Activated CD8-positive, alpha-beta T cell treated with anti-CD3 and anti-CD28 coated beads for 36 hours (primary cell): ENCODE measurements around the gene ELFN2. TPM values are rescaled to one million over a fixed set of nuclear protein-coding genes. Genes with fewer than 3 reads are reported as not detected.
A peak's percentile ranks its signal among the peaks of the same experiment; 100 is the strongest.

ENCODE experiments used
- ATAC-seq: fragments of 200-7000 bp; cut with Tn5 transposase; one replicate; pipeline ENCODE4 v1.10.0; 2021; ENCODE audit warnings: mild to moderate bottlenecking, moderate library complexity
- CTCF ChIA-PET: fragments of 350-600 bp; sonication (Branson Sonifier 250); formaldehyde crosslinking; loops from one replicate; lab custom pipeline; 2021; ENCODE audit warnings: antibody characterized with exemption; lab: Charles Lee
- POLR2A ChIA-PET: fragments of 350-600 bp; sonication (Branson Sonifier 250); formaldehyde crosslinking; loops from one replicate; lab custom pipeline; 2021; ENCODE audit warnings: antibody characterized with exemption; lab: Charles Lee
- DNase-seq: peaks from one replicate; pipeline ENCODE4 v3.0.0-alpha.2; 2020
- H3K27ac Mint-ChIP-seq: one replicate; pipeline ENCODE4 v1.8.0; 2021; ENCODE audit warnings: mild to moderate bottlenecking, mixed read lengths
- H3K27me3 Mint-ChIP-seq: one replicate; pipeline ENCODE4 v1.8.0; 2021; ENCODE audit warnings: mixed read lengths
- H3K36me3 Mint-ChIP-seq: one replicate; pipeline ENCODE4 v1.8.0; 2021; ENCODE audit warnings: low read depth, mixed read lengths
- H3K4me1 Mint-ChIP-seq: one replicate; pipeline ENCODE4 v1.8.0; 2021; ENCODE audit warnings: low read depth, mixed read lengths
- H3K4me3 Mint-ChIP-seq: one replicate; pipeline ENCODE4 v1.8.0; 2021; ENCODE audit warnings: mild to moderate bottlenecking, moderate library complexity, mixed read lengths
- H3K9me3 Mint-ChIP-seq: one replicate; pipeline ENCODE4 v1.8.0; 2021; ENCODE audit warnings: mixed read lengths
- CTCF ChIP-seq: fragments of 200-600 bp; IDR thresholded peaks from one replicate; pipeline ENCODE4 v1.8.0; 2022; ENCODE audit warnings: antibody characterized with exemption, mild to moderate bottlenecking
- intact Hi-C: fragments of 100-400 bp; cut with micrococcal nuclease; formaldehyde crosslinking; loops from one replicate; pipeline ENCODE4 v1.10.0; 2022
- total RNA-seq, 2 experiments: library from RNA; stranded (reverse); gene quantifications; one replicate each; pipeline ENCODE4 v1.2.3, GENCODE V29; 2021

Gene ELFN2
- total RNA-seq, 2 experiments from 2014 or later: 0.51 to 0.52 TPM

- no peak for TF ChIP-seq CTCF
- H3K36me3 Mint-ChIP-seq: no peaks in the 10 kb centered on the region
- POLR2A ChIA-PET: no interaction called here
- H3K4me1 Mint-ChIP-seq: peaks cover 7% of the 10 kb centered on the region
- H3K4me3 Mint-ChIP-seq: no peak overlapping the region
- peaks cover 20% of the 10 kb centered on the region for H3K27me3 Mint-ChIP-seq
- DNase-seq: peak; percentile 9
- CTCF ChIA-PET: interaction anchor here (1.3 to 2.5 kb wide), 2 partner anchors 18 to 21 kb away, joined by 3 to 9 read pairs; no protein-coding TSS in a partner anchor
- ATAC-seq: peak; percentile 58
- no peaks in the 10 kb centered on the region for H3K9me3 Mint-ChIP-seq
- no peak overlapping the region for H3K27ac Mint-ChIP-seq
- intact Hi-C loops: no loop called here
These were observed 16.9 kb downstream of the ELFN2 start for GRCh38 chr22:37410174-37411055.

GRCh38 chr22:37409459-37410050 is 17.7 kb downstream of the ELFN2 start:
- ATAC-seq: no peak
- Mint-ChIP-seq H3K27ac (no peak overlapping the region), H3K4me3 (no peak overlapping the region), H3K4me1 (peaks cover 7% of the 10 kb centered on the region), H3K9me3 (no peaks in the 10 kb centered on the region), H3K36me3 (no peaks in the 10 kb centered on the region), H3K27me3 (peaks cover 11% of the 10 kb centered on the region)
- POLR2A ChIA-PET: no interaction called here
- CTCF ChIA-PET: interaction anchor here (1.0 to 2.5 kb wide), 3 partner anchors 19 to 197 kb away, joined by 3 to 9 read pairs (median 4); no protein-coding TSS in a partner anchor
- TF ChIP-seq CTCF: no peak
- intact Hi-C loops: no loop called here
- no peak for DNase-seq

DNA sequence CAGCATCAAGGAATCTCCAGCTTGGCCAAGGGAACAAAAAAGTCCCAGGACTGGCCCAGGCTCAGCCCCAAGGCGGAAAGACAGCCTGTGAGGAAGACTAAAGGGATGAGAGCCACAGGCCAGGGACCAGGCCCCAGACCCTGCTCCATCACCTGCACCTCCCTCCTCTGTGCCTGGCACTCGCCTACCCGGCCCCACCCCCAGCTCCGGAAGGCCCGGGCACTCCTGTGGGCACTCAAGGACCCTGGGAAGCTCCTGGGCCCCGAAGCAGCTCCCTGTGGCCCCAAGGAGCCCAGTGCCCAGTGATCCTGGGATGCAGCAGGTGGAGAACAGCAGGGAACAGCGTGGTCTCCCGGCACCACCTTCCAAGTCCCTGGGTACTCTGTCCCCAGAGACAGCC is 18.2 kb downstream of the ELFN2 start:
- Mint-ChIP-seq H3K9me3 (no peaks in the 10 kb centered on the region), H3K36me3 (no peaks in the 10 kb centered on the region), H3K4me3 (no peak overlapping the region), H3K4me1 (peaks cover 7% of the 10 kb centered on the region), H3K27me3 (peaks cover 8% of the 10 kb centered on the region), H3K27ac (no peak overlapping the region)
- ATAC-seq (no peak), DNase-seq (no peak)
- CTCF ChIA-PET: interaction anchor here (1.0 to 2.5 kb wide), 2 partner anchors 20 to 198 kb away, joined by 4 to 9 read pairs; no protein-coding TSS in a partner anchor
- intact Hi-C loops: no loop called here
- TF ChIP-seq CTCF: no peak
- POLR2A ChIA-PET: no interaction called here

- Mint-ChIP-seq H3K27ac (no peak overlapping the region), H3K9me3 (no peaks in the 10 kb centered on the region), H3K4me3 (no peak overlapping the region), H3K4me1 (peaks cover 7% of the 10 kb centered on the region), H3K27me3 (peaks cover 4% of the 10 kb centered on the region), H3K36me3 (no peaks in the 10 kb centered on the region)
- ATAC-seq (no peak), DNase-seq (no peak)
- no peak for TF ChIP-seq CTCF
- CTCF ChIA-PET: interaction anchor here (2.5 kb wide), 1 partner anchor 21 kb away, joined by 9 read pairs; no protein-coding TSS in a partner anchor
- POLR2A ChIA-PET: no interaction called here
- intact Hi-C loops: no loop called here
These were observed 19.4 kb downstream of the ELFN2 start for GRCh38 chr22:37407856-37408255.
